DND-41 (cell line): ENCODE data around the gene C1orf210.

ENCODE experiments used
- ATAC-seq: fragments of 200-7000 bp; cut with Tn5 transposase; 3 replicates; pipeline ENCODE4 v1.9.1; 2021; ENCODE audit warnings: low read depth; ENCODE audit not compliant: insufficient read depth
- DNase-seq: peaks from one replicate; pipeline ENCODE4 v3.0.0-alpha.2; 2020
- H2AFZ ChIP-seq: 2 replicates; pipeline ENCODE4 v1.6.0; 2012; ENCODE audit warnings: low read depth, low read length
- H3K27ac ChIP-seq: 2 replicates; pipeline ENCODE4 v1.5.1; 2012; ENCODE audit warnings: low read length, inconsistent platforms
- H3K27me3 ChIP-seq: fragments of 200-600 bp; sonication (generic); 2 replicates; pipeline ENCODE4 v1.6.0; 2012; ENCODE audit warnings: low read length, mild to moderate bottlenecking, inconsistent platforms; ENCODE audit not compliant: insufficient read depth, poor library complexity
- H3K36me3 ChIP-seq: 2 replicates; pipeline ENCODE4 v1.5.1; 2012; ENCODE audit warnings: low read length, inconsistent platforms; ENCODE audit not compliant: insufficient read depth
- H3K4me1 ChIP-seq: 2 replicates; pipeline ENCODE4 v1.5.1; 2012; ENCODE audit warnings: mild to moderate bottlenecking, low read length; ENCODE audit not compliant: insufficient read depth
- H3K4me2 ChIP-seq: 2 replicates; pipeline ENCODE4 v1.6.0; 2012; ENCODE audit warnings: mild to moderate bottlenecking, moderate library complexity, low read length, inconsistent platforms; ENCODE audit not compliant: insufficient read depth
- H3K4me3 ChIP-seq, 2 experiments: fragments of 200-600 bp in 1 of 2; shearing (Covaris generic) in 1 of 2; 2 replicates each; pipeline ENCODE4 v1.5.1; 2012 to 2016; ENCODE audit warnings: inconsistent platforms in 2 of 2, low read length in 2 of 2, mild to moderate bottlenecking in 2 of 2, low read depth in 1 of 2, moderate library complexity in 1 of 2
- H3K79me2 ChIP-seq: 2 replicates; pipeline ENCODE4 v1.6.0; 2012; ENCODE audit warnings: low read length, inconsistent platforms; ENCODE audit not compliant: insufficient read depth
- H3K9ac ChIP-seq: 2 replicates; pipeline ENCODE4 v1.6.0; 2012; ENCODE audit warnings: low read depth, mild to moderate bottlenecking, inconsistent platforms, low read length, moderate library complexity
- H3K9me3 ChIP-seq: 2 replicates; pipeline ENCODE4 v1.5.1; 2012; ENCODE audit warnings: low read length, moderate library complexity, mild to moderate bottlenecking, inconsistent platforms; ENCODE audit not compliant: insufficient read depth, severe bottlenecking
- H4K20me1 ChIP-seq: 2 replicates; pipeline ENCODE4 v1.6.0; 2012; ENCODE audit warnings: low read length; ENCODE audit not compliant: insufficient read depth
- CTCF ChIP-seq: IDR thresholded peaks from 2 replicates; pipeline ENCODE4 v1.5.1; 2012; ENCODE audit warnings: borderline replicate concordance, low read length, moderate library complexity, mild to moderate bottlenecking; ENCODE audit not compliant: poor library complexity, severe bottlenecking; ENCODE audit errors: extremely low read depth
- EZH2 ChIP-seq: IDR thresholded peaks from 3 replicates; pipeline ENCODE4 v1.6.1; 2012; ENCODE audit warnings: borderline replicate concordance, low read depth, mild to moderate bottlenecking, moderate library complexity, low read length, inconsistent platforms; ENCODE audit not compliant: severe bottlenecking

The C1orf210 gene

GRCh38 chr1:43311521-43311920 is 26.1 kb upstream of the C1orf210 start:
- Histone ChIP-seq H3K27me3 (no peaks in the 10 kb centered on the region), H3K9ac (no peak overlapping the region), H3K36me3 (no peaks in the 10 kb centered on the region), H3K4me1 (no peaks in the 10 kb centered on the region), H3K27ac (no peak overlapping the region), H3K4me2 (no peak overlapping the region), H3K4me3 (no peak overlapping the region), H3K9me3 (no peaks in the 10 kb centered on the region), H4K20me1 (no peaks in the 10 kb centered on the region), H2AFZ (no peak overlapping the region), H3K79me2 (no peaks in the 10 kb centered on the region)
- TF ChIP-seq EZH2 (no peak), CTCF (no peak)
- DNase-seq (no peak), ATAC-seq (no peak)

GRCh38 chr1:43309405-43310025 is 24.1 kb upstream of the C1orf210 start:
- TF ChIP-seq EZH2 (no peak), CTCF (no peak)
- no peak overlapping the region for H3K4me2 ChIP-seq
- DNase-seq (no peak), ATAC-seq (no peak)
- H3K36me3 ChIP-seq, result no peaks in the 10 kb centered on the region
- H3K4me3 ChIP-seq, result no peak overlapping the region
- H2AFZ ChIP-seq, result no peak overlapping the region
- H3K27me3 ChIP-seq, result no peaks in the 10 kb centered on the region
- H3K4me1 ChIP-seq, result no peaks in the 10 kb centered on the region
- no peaks in the 10 kb centered on the region for H4K20me1 ChIP-seq
- no peaks in the 10 kb centered on the region for H3K79me2 ChIP-seq
- H3K9ac ChIP-seq, result no peak overlapping the region
- no peak overlapping the region for H3K27ac ChIP-seq
- H3K9me3 ChIP-seq, result no peaks in the 10 kb centered on the region

- Histone ChIP-seq H3K9ac (no peak overlapping the region), H3K27me3 (no peaks in the 10 kb centered on the region), H3K4me1 (no peaks in the 10 kb centered on the region), H3K79me2 (no peaks in the 10 kb centered on the region), H3K9me3 (no peaks in the 10 kb centered on the region), H4K20me1 (no peaks in the 10 kb centered on the region), H3K27ac (no peak overlapping the region), H3K4me2 (no peak overlapping the region), H2AFZ (no peak overlapping the region), H3K36me3 (no peaks in the 10 kb centered on the region), H3K4me3 (no peak overlapping the region)
- no peak for TF ChIP-seq EZH2
- TF ChIP-seq CTCF, result no peak
- DNase-seq (no peak), ATAC-seq (no peak)
These were observed 23.4 kb upstream of the C1orf210 start for GRCh38 chr1:43308635-43309404.
